Measurements from ENCODE around the gene MYO16. TPM values are rescaled to one million over a fixed set of nuclear protein-coding genes. Genes with fewer than 3 reads are reported as not detected.

Gene MYO16
- total RNA-seq, 1 donor from 2014 or later: not detected

- intact Hi-C loops (cut with micrococcal nuclease): no loop called here
- no peaks in the 10 kb centered on the region for H3K27me3 Mint-ChIP-seq (ENCODE audit: insufficient read depth)
Observed at GRCh38 chr13:108711386-108711785, 82.0 kb downstream of the MYO16 start.

GRCh38 chr13:108725471-108725870 is 96.1 kb downstream of the MYO16 start:
- Mint-ChIP-seq H3K4me3 (no peak overlapping the region), H3K9me3 (no peaks in the 10 kb centered on the region), H3K27me3 (ENCODE audit: insufficient read depth) (no peaks in the 10 kb centered on the region), H3K27ac (no peak overlapping the region), H3K4me1 (ENCODE audit: low read depth) (no peaks in the 10 kb centered on the region), H3K36me3 (ENCODE audit: low read depth) (no peaks in the 10 kb centered on the region)
- intact Hi-C loops (cut with micrococcal nuclease): no loop called here
- DNase-seq (ENCODE audit: low spot score): no peak

More at GRCh38 chr13:108711386-108711785, 82.0 kb downstream of the MYO16 start:
- DNase-seq (ENCODE audit: low spot score): no peak
- Mint-ChIP-seq H3K36me3 (ENCODE audit: low read depth) (no peaks in the 10 kb centered on the region), H3K9me3 (no peaks in the 10 kb centered on the region), H3K4me1 (ENCODE audit: low read depth) (no peaks in the 10 kb centered on the region), H3K27ac (no peak overlapping the region), H3K4me3 (no peak overlapping the region)

GRCh38 chr13:108728370-108728769 is 99.0 kb downstream of the MYO16 start:
- no peak for DNase-seq (ENCODE audit: low spot score)
- no peaks in the 10 kb centered on the region for H3K9me3 Mint-ChIP-seq
- H3K27ac Mint-ChIP-seq: no peak overlapping the region
- H3K4me1 Mint-ChIP-seq (ENCODE audit: low read depth): no peaks in the 10 kb centered on the region
- H3K4me3 Mint-ChIP-seq: no peak overlapping the region
- intact Hi-C loops (cut with micrococcal nuclease): no loop called here
- no peaks in the 10 kb centered on the region for H3K27me3 Mint-ChIP-seq (ENCODE audit: insufficient read depth)
- no peaks in the 10 kb centered on the region for H3K36me3 Mint-ChIP-seq (ENCODE audit: low read depth)

GRCh38 chr13:108733022-108733560 is 103.7 kb downstream of the MYO16 start:
- Mint-ChIP-seq H3K9me3 (no peaks in the 10 kb centered on the region), H3K36me3 (ENCODE audit: low read depth) (no peaks in the 10 kb centered on the region), H3K27me3 (ENCODE audit: insufficient read depth) (no peaks in the 10 kb centered on the region), H3K27ac (no peak overlapping the region), H3K4me1 (ENCODE audit: low read depth) (no peaks in the 10 kb centered on the region), H3K4me3 (no peak overlapping the region)
- intact Hi-C loops (cut with micrococcal nuclease): no loop called here
- no peak for DNase-seq (ENCODE audit: low spot score)

- H3K4me1 Mint-ChIP-seq (ENCODE audit: low read depth): no peaks in the 10 kb centered on the region
- intact Hi-C loops (cut with micrococcal nuclease): no loop called here
- H3K4me3 Mint-ChIP-seq: no peak overlapping the region
- H3K9me3 Mint-ChIP-seq: no peaks in the 10 kb centered on the region
- no peak for DNase-seq (ENCODE audit: low spot score)
- no peaks in the 10 kb centered on the region for H3K36me3 Mint-ChIP-seq (ENCODE audit: low read depth)
- H3K27me3 Mint-ChIP-seq (ENCODE audit: insufficient read depth): no peaks in the 10 kb centered on the region
- H3K27ac Mint-ChIP-seq: no peak overlapping the region
Observed at GRCh38 chr13:108734676-108735075, 105.3 kb downstream of the MYO16 start.

GRCh38 chr13:108741930-108742329 is 112.5 kb downstream of the MYO16 start:
- no peak for DNase-seq (ENCODE audit: low spot score)
- intact Hi-C loops (cut with micrococcal nuclease): no loop called here
- no peaks in the 10 kb centered on the region for H3K36me3 Mint-ChIP-seq (ENCODE audit: low read depth)
- H3K4me3 Mint-ChIP-seq: no peak overlapping the region
- H3K9me3 Mint-ChIP-seq: no peaks in the 10 kb centered on the region
- no peaks in the 10 kb centered on the region for H3K4me1 Mint-ChIP-seq (ENCODE audit: low read depth)
- no peaks in the 10 kb centered on the region for H3K27me3 Mint-ChIP-seq (ENCODE audit: insufficient read depth)
- H3K27ac Mint-ChIP-seq: no peak overlapping the region

GRCh38 chr13:108742701-108743451 is 113.5 kb downstream of the MYO16 start:
- Mint-ChIP-seq H3K4me1 (ENCODE audit: low read depth) (no peaks in the 10 kb centered on the region), H3K4me3 (no peak overlapping the region), H3K36me3 (ENCODE audit: low read depth) (no peaks in the 10 kb centered on the region), H3K9me3 (no peaks in the 10 kb centered on the region), H3K27ac (no peak overlapping the region), H3K27me3 (ENCODE audit: insufficient read depth) (no peaks in the 10 kb centered on the region)
- DNase-seq (ENCODE audit: low spot score): no peak
- intact Hi-C loops (cut with micrococcal nuclease): no loop called here

- Mint-ChIP-seq H3K36me3 (ENCODE audit: low read depth) (no peaks in the 10 kb centered on the region), H3K4me3 (no peak overlapping the region), H3K9me3 (no peaks in the 10 kb centered on the region), H3K4me1 (ENCODE audit: low read depth) (no peaks in the 10 kb centered on the region), H3K27ac (no peak overlapping the region), H3K27me3 (ENCODE audit: insufficient read depth) (no peaks in the 10 kb centered on the region)
- intact Hi-C loops (cut with micrococcal nuclease): no loop called here
- no peak for DNase-seq (ENCODE audit: low spot score)
Observed at GRCh38 chr13:108743522-108743921, 114.1 kb downstream of the MYO16 start.

- DNase-seq (ENCODE audit: low spot score): no peak
- intact Hi-C loops (cut with micrococcal nuclease): no loop called here
Observed at GRCh38 chr13:108747843-108748242, 118.4 kb downstream of the MYO16 start.

GRCh38 chr13:108752276-108752675 is 122.9 kb downstream of the MYO16 start:
- no peaks in the 10 kb centered on the region for H3K27me3 Mint-ChIP-seq (ENCODE audit: insufficient read depth)
- H3K4me3 Mint-ChIP-seq: no peak overlapping the region
- H3K27ac Mint-ChIP-seq: no peak overlapping the region
- no peaks in the 10 kb centered on the region for H3K9me3 Mint-ChIP-seq
- intact Hi-C loops (cut with micrococcal nuclease): no loop called here
- H3K4me1 Mint-ChIP-seq (ENCODE audit: low read depth): no peaks in the 10 kb centered on the region
- H3K36me3 Mint-ChIP-seq (ENCODE audit: low read depth): no peaks in the 10 kb centered on the region
- DNase-seq (ENCODE audit: low spot score): no peak

More at GRCh38 chr13:108747843-108748242, 118.4 kb downstream of the MYO16 start:
- H3K9me3 Mint-ChIP-seq: no peaks in the 10 kb centered on the region
- no peaks in the 10 kb centered on the region for H3K4me1 Mint-ChIP-seq (ENCODE audit: low read depth)
- H3K4me3 Mint-ChIP-seq: no peak overlapping the region
- H3K27ac Mint-ChIP-seq: no peak overlapping the region
- no peaks in the 10 kb centered on the region for H3K27me3 Mint-ChIP-seq (ENCODE audit: insufficient read depth)
- no peaks in the 10 kb centered on the region for H3K36me3 Mint-ChIP-seq (ENCODE audit: low read depth)

- Mint-ChIP-seq H3K27ac (no peak overlapping the region), H3K4me1 (ENCODE audit: low read depth) (no peaks in the 10 kb centered on the region), H3K27me3 (ENCODE audit: insufficient read depth) (no peaks in the 10 kb centered on the region), H3K4me3 (no peak overlapping the region), H3K9me3 (no peaks in the 10 kb centered on the region), H3K36me3 (ENCODE audit: low read depth) (no peaks in the 10 kb centered on the region)
- no peak for DNase-seq (ENCODE audit: low spot score)
- intact Hi-C loops (cut with micrococcal nuclease): no loop called here
Observed at GRCh38 chr13:108755083-108755482, 125.7 kb downstream of the MYO16 start.

- Mint-ChIP-seq H3K36me3 (ENCODE audit: low read depth) (no peaks in the 10 kb centered on the region), H3K27me3 (ENCODE audit: insufficient read depth) (no peaks in the 10 kb centered on the region), H3K4me1 (ENCODE audit: low read depth) (no peaks in the 10 kb centered on the region), H3K4me3 (no peak overlapping the region), H3K9me3 (no peaks in the 10 kb centered on the region), H3K27ac (no peak overlapping the region)
- intact Hi-C loops (cut with micrococcal nuclease): no loop called here
- DNase-seq (ENCODE audit: low spot score): no peak
Observed at GRCh38 chr13:108760129-108760528, 130.7 kb downstream of the MYO16 start.

GRCh38 chr13:108760541-108760940 is 131.1 kb downstream of the MYO16 start:
- H3K36me3 Mint-ChIP-seq (ENCODE audit: low read depth): no peaks in the 10 kb centered on the region
- no peaks in the 10 kb centered on the region for H3K4me1 Mint-ChIP-seq (ENCODE audit: low read depth)
- DNase-seq (ENCODE audit: low spot score): no peak
- intact Hi-C loops (cut with micrococcal nuclease): no loop called here
- no peaks in the 10 kb centered on the region for H3K9me3 Mint-ChIP-seq
- no peak overlapping the region for H3K27ac Mint-ChIP-seq
- no peak overlapping the region for H3K4me3 Mint-ChIP-seq
- H3K27me3 Mint-ChIP-seq (ENCODE audit: insufficient read depth): no peaks in the 10 kb centered on the region

All from activated T-helper 1 cell treated with anti-CD3 and anti-CD28 coated beads, Interleukin-12 subunit alpha, Interleukin-12 subunit beta, Interleukin-2, Interleukin-4 antibody, amounts not matched to agents 30 ng/mL and 10 ng/mL and 1 ng/mL, durations not matched to agents 14 hours and 24 hours and 36 hours (primary cell).